Naive thymus-derived CD8-positive, alpha-beta T cell (primary cell): ENCODE measurements around the gene CHMP2A. TPM values are rescaled to one million over a fixed set of nuclear protein-coding genes. Genes with fewer than 3 reads are reported as not detected.
A peak's percentile ranks its signal among the peaks of the same experiment; 100 is the strongest.
"Not testable (repeated sequence)": the region's sequence is repeated elsewhere in the genome, so short reads cannot be mapped to it uniquely, and the experiment has no call there.

Experiments
- ATAC-seq, 2 donors: fragments of 150-1000 bp; cut with Tn5 transposase in 1 of 2; sonication (Bioruptor Pico), chemical (Tn5 transposase) in 1 of 2; 1 replicate in 1 of 2; 2 replicates in 1 of 2; pipeline ENCODE4 v1.10.0; 2021; ENCODE audit warnings: mild to moderate bottlenecking in 2 of 2, moderate library complexity in 2 of 2
- POLR2A ChIA-PET: fragments of 350-600 bp; sonication (Branson Sonifier 250); formaldehyde crosslinking; loops from one replicate; lab custom pipeline; 2021; ENCODE audit warnings: antibody characterized with exemption; lab: Charles Lee
- DNase-seq, 10 donors: peaks; one replicate each; pipeline versions ENCODE4 v3.0.0 to v3.0.0-alpha.2; 2020 to 2022
- H3K27ac Mint-ChIP-seq, 10 donors: one replicate each; pipeline ENCODE4 v1.8.0; 2020 to 2022; ENCODE audit warnings: mild to moderate bottlenecking in 10 of 10, mixed read lengths in 10 of 10, moderate library complexity in 4 of 10, inconsistent platforms in 1 of 10
- H3K27me3 Mint-ChIP-seq, 5 donors: one replicate each; pipeline ENCODE4 v1.8.0; 2021 to 2022; ENCODE audit warnings: mixed read lengths in 5 of 5
- H3K36me3 Mint-ChIP-seq, 3 donors: one replicate each; pipeline ENCODE4 v1.8.0; 2020 to 2022; ENCODE audit warnings: mixed read lengths in 3 of 3, mild to moderate bottlenecking in 2 of 3, inconsistent platforms in 1 of 3
- H3K4me1 Mint-ChIP-seq, 4 donors: one replicate each; pipeline ENCODE4 v1.8.0; 2021 to 2022; ENCODE audit warnings: mixed read lengths in 4 of 4
- H3K4me3 Mint-ChIP-seq, 10 donors: one replicate each; pipeline ENCODE4 v1.8.0; 2020 to 2022; ENCODE audit warnings: mild to moderate bottlenecking in 10 of 10, mixed read lengths in 10 of 10, moderate library complexity in 6 of 10, inconsistent platforms in 1 of 10
- H3K9me3 Mint-ChIP-seq, 9 donors: one replicate each; pipeline ENCODE4 v1.8.0; 2020 to 2022; ENCODE audit warnings: mixed read lengths in 9 of 9, mild to moderate bottlenecking in 3 of 9, inconsistent platforms in 1 of 9, moderate library complexity in 1 of 9
- microRNA-seq: library from miRNA; unstranded; fragments of <30 nt; microRNA quantifications from one replicate; pipeline ENCODE4 v1.2.0, GENCODE V29; 2022; ENCODE audit warnings: borderline microRNAs expressed
- polyA plus RNA-seq, 3 donors: library from polyadenylated mRNA; unstranded; fragments of 300-500 nt; fragmentation: Illumina TruSeq; gene quantifications; one replicate each; pipeline ENCODE4 v1.2.3, GENCODE V29; 2021
- total RNA-seq, 8 experiments: library from RNA in 2 of 8; stranded (reverse) in 2 of 8; gene quantifications; one replicate each; pipeline ENCODE4 v1.2.3 and lab custom pipeline; 2021 to 2026

The CHMP2A gene
- total and polyA plus RNA-seq, 5 experiments from 2014 or later = 59.2 to 154 (median 135) TPM

DNA sequence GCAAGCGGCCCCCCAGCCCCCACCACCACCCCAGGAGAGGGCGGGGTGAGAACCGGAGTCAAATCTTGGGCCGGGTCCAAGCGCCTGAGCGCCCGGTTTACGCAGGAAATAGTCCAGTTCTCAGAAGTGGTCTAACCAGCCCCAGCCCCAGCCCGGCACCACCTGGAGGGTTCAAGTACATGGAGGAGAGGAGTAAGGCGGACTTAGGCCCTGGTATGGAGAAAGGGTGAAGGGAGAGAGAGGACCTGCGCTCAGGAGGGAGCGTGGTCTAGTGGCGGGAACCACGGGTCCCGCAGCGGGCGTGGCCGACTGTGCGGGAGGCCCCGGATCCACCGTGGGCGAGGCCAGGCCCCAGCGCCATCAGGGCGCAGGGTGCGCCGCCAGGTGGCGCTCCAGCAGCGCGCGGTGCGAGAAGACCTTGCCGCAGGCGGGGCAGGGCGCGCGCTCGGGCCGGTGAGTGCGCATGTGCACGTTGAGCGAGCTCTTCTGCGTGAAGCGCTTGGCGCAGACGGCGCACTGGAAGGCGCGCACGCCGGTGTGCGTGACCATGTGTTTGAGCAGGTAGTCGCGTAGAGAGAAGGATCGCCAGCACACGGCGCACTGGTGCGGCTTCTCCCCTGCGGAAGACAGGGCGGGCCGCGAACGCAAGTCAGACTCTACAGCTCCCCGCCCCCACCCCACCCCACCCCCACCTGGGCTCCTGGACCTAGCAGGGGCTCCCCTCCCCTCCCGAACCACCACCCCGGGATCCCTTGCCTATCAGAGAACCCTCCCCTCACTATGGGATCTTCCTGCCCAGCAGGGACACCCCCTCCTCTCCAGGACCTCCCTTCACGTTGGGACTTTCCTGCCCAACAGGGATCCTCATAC, 41.0 kb downstream of the CHMP2A start:
- Mint-ChIP-seq H3K27me3 (no peaks in the 10 kb centered on the region), H3K9me3 (no peaks in the 10 kb centered on the region), H3K27ac (peak overlapping the region; percentile 48 to 97 (median 90)), H3K36me3 (peaks cover 0 to 10% (median 0%) of the 10 kb centered on the region in 3 donors), H3K4me1 (peaks cover 19 to 43% (median 34%) of the 10 kb centered on the region in 4 donors), H3K4me3 (peak overlapping the region; percentile 74 to 91 (median 81))
- DNase-seq (peak; percentile 87 to 98 (median 94)), ATAC-seq (peak; percentile 93 to 94)
- POLR2A ChIA-PET = interaction anchor here (0.6 to 4.6 kb wide), 11 partner anchors 14 to 455 kb away, joined by 3 to 23 read pairs (median 7); partner anchors contain the start of genes CHMP2A, TRIM28 and ZNF135

DNA sequence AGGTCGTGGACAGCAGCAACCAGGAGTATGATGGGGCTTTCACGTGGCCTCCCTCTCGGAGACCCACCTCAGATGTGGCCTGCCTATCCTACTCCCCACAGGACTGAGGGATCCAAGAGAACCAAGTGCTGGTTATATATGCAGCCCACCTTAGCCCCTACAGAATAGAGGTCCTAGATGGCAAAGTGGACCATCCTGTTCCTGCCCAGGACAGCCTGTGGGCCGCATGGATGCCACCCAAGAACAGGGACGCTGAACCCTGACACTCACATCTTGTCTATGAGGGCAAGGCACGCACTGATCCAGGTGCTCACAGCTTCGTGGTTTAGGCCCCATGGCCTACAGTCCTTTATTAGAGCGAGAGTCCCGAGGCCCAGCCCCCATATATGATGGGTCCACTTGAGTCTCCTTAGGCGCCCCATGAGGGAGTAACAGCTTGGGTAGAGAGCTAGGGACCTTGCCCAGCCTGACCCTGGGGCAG, 41.7 kb downstream of the CHMP2A start:
- POLR2A ChIA-PET = interaction anchor here (0.6 to 4.6 kb wide), 11 partner anchors 13 to 454 kb away, joined by 3 to 23 read pairs (median 7); partner anchors contain the start of genes CHMP2A, TRIM28 and ZNF135
- Mint-ChIP-seq H3K36me3 (peaks cover 0 to 10% (median 0%) of the 10 kb centered on the region in 3 donors), H3K9me3 (peaks cover 0 to 1% (median 0%) of the 10 kb centered on the region in 9 donors), H3K4me3 (peak overlapping the region in 5 of 10 donors; percentile 26 to 91 (median 78)), H3K27ac (peak overlapping the region in 8 of 10 donors; percentile 22 to 84 (median 62)), H3K4me1 (peaks cover 13 to 37% (median 27%) of the 10 kb centered on the region in 4 donors), H3K27me3 (no peaks in the 10 kb centered on the region)
- no peak for ATAC-seq
- no peak for DNase-seq

DNA sequence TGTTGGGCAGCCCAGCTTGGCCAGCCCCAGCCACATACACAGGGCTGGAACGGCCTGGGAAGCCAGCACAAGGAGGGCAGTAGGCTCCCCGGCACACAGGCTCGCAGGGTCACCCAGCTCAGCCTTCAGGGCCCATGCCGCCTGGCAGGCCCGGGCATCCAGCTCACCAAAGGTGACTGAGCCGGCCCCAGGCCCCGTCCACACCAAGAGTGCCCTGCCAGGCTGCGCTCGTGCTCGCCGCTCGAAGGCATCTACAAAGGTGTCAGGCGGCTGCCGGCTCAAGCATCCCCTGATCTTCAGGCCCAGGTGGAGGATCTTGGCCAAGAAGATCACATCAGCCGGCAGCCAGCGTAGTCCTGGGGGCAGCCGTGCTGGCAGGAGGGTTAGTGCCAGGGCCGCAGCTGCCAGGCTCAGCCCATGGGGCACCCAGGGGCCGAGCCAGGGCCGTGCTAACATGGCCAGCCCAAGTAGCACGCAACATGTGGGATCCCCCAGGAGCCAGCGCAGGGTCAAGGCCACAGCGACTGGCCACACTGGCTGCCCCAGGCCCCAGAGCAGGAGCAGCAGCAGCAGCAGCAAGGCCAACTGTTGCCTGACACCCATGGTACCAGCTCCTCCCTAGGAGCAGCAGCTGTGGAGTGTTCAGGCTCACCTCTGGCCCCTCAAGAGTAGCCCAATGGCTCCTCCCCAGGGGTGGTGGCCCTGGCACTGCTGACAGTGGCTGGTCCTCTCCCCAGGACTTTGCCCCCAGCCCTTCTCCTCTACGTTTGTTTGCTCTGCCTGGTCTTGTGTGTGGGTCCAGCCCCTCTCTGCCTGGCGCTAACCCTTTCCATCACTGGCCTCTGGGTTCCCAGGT, 43.3 kb downstream of the CHMP2A start, which contains the start of gene SLC27A5:
Gene SLC27A5, minus strand, starts transcription at position 640 of the 856 bp plus-strand sequence. Its CDS starts 37 bp downstream, at position 603.
- Mint-ChIP-seq H3K27ac (peak within 1 kb of the TSS in 6 of 10 donors; percentile 41 to 81 (median 54)), H3K27me3 (no peaks in the 10 kb centered on the region), H3K36me3 (peaks cover 5 to 8% (median 8%) of the 10 kb centered on the region in 3 donors), H3K9me3 (peaks cover 0 to 13% (median 6%) of the 10 kb centered on the region in 9 donors), H3K4me1 (peaks cover 9 to 27% (median 21%) of the 10 kb centered on the region in 4 donors), H3K4me3 (peak within 1 kb of the TSS in 2 of 10 donors; percentile 24 to 26)
- POLR2A ChIA-PET = interaction anchor here (4.6 kb wide), 1 partner anchor 11 kb away, joined by 23 read pairs; no protein-coding TSS in a partner anchor
- no peak for DNase-seq
- ATAC-seq = no peak

DNA sequence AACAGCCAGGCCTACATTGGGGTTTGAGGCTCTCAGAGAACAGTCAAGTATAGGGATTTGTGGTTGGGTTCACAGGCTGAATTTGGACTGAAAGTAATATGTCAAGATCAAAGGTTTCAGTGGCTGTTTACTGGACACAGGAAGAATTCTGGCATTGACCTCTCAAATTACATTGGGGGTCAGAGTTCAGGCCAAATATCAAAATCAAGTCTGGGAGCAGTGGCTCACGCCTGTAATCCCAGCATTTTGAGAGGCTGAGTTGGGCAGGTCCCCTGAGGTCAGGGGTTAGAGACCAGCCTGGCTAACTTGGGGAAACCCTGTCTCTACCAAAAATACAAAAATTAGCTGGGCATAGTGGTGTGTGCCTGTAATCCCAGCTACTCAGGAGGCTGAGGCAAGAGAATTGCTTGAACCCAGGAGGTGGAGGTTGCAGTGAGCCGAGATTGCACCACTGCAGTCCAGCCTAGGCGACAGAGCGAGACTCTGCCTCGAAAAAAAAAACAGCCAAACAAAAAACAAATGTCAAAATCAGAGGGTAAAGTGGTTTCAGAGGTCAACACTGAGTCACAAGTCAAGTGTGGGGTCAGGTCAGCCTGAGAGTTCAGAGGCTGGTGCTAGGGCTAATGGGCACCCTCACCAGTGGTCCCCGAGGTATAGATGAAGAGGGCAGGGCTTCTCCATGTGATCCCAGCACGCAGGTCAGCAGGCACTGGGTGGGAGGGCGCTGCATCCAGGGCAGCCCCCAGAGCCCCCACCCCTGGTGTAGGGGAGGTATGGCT, 44.6 kb downstream of the CHMP2A start:
- H3K27ac Mint-ChIP-seq = peak overlapping the region in 4 of 10 donors; percentile 22 to 56 (median 53)
- H3K4me3 Mint-ChIP-seq = no peak overlapping the region
- DNase-seq = no peak
- no peak for ATAC-seq
- peaks cover 0 to 18% (median 6%) of the 10 kb centered on the region in 9 donors for H3K9me3 Mint-ChIP-seq
- H3K36me3 Mint-ChIP-seq = peaks cover 2 to 8% (median 8%) of the 10 kb centered on the region in 3 donors
- no peaks in the 10 kb centered on the region for H3K27me3 Mint-ChIP-seq
- H3K4me1 Mint-ChIP-seq = peaks cover 5 to 19% (median 13%) of the 10 kb centered on the region in 4 donors
- POLR2A ChIA-PET = interaction anchor here (4.6 kb wide), 1 partner anchor 10 kb away, joined by 23 read pairs; no protein-coding TSS in a partner anchor

DNA sequence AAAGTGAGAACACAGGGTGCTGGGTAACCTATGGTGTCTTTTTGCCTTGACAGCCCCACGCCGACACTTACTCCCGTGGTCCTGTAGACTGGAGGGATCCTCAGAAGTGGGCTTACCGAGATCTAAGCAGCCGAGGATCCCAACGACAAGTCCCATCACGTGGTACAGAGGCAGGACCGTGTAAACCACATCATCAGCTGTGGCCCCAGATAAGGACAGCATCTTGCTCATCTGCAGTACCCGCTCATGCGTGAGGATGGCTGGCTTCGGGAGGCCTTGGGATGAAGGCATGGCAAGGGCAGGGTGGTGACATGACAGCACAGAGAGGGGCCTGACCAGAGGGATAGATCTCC, 45.2 kb downstream of the CHMP2A start:
- H3K27ac Mint-ChIP-seq = peak overlapping the region in 1 of 10 donors; percentile 22
- POLR2A ChIA-PET = interaction anchor here (0.9 kb wide), 1 partner anchor 8 kb away, joined by 3 read pairs; no protein-coding TSS in a partner anchor
- ATAC-seq (no peak), DNase-seq (no peak)
- no peaks in the 10 kb centered on the region for H3K27me3 Mint-ChIP-seq
- peaks cover 4 to 15% (median 9%) of the 10 kb centered on the region in 4 donors for H3K4me1 Mint-ChIP-seq
- H3K9me3 Mint-ChIP-seq = peaks cover 0 to 18% (median 6%) of the 10 kb centered on the region in 9 donors
- peaks cover 2 to 8% (median 8%) of the 10 kb centered on the region in 3 donors for H3K36me3 Mint-ChIP-seq
- H3K4me3 Mint-ChIP-seq = no peak overlapping the region

DNA sequence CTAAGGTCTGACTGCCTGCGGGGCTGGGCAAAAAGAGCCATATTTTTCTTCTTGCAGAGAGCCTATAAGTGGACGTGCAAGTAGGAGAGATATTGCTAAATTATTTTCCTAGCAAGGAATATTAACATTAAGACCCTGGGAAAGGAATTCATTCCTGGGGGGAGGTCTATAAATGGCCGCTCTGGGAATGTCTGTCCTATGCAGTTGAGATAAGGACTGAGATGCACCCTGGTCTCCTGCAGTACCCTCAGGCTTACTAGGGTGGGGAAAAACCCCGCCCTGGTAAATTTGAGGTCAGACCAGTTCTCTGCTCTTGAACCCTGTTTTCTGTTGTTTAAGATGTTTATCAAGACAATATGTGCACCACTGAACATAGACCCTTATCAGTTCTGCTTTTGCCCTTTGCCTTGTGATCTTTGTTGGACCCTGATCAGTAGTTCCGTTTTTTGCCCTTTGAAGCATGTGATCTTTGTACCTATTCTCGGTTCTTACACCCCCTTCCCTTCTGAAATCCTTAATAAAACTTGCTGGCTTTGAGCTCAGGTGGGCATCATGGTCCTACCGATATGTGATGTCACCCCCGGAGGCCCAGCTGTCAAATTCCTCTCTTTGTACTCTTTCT, 47.2 kb downstream of the CHMP2A start:
- DNase-seq, ATAC-seq, H3K27me3 Mint-ChIP-seq, H3K36me3 Mint-ChIP-seq, H3K4me1 Mint-ChIP-seq, H3K27ac Mint-ChIP-seq, H3K4me3 Mint-ChIP-seq: not testable (repeated sequence)
- POLR2A ChIA-PET = interaction anchor here (1.8 kb wide), 1 partner anchor 12 kb away, joined by 6 read pairs; the partner anchor contains the start of gene ZBTB45
- peaks cover 0 to 26% (median 8%) of the 10 kb centered on the region in 9 donors for H3K9me3 Mint-ChIP-seq

Small RNA genes within 50 kb of the gene (microRNA-seq; reads per million reads assigned to microRNA genes)
- not detected for gene MIR6807

Other genes starting within 250 kb of the CHMP2A start
- gene ERVK3-1, start 249.7 kb downstream of the CHMP2A start, total RNA-seq = 10 to 100 TPM; 84.3 to 86.1 TPM
- gene ERVK3-1, start 249.7 kb downstream of the CHMP2A start, polyA plus RNA-seq = 10 to 100 TPM; 55.1 to 80.9 (median 72.0) TPM
- gene ZSCAN22, start 228.1 kb downstream of the CHMP2A start, total RNA-seq = 1 to 10 TPM; 4.6 TPM
- gene ZSCAN22, start 228.1 kb downstream of the CHMP2A start, polyA plus RNA-seq = 1 to 10 TPM in 2 of 3 donors, under 1 TPM in 1; 0.69 to 3.3 (median 1.4) TPM
- gene A1BG, start 201.6 kb downstream of the CHMP2A start, total RNA-seq = 10 to 100 TPM; 26.3 to 38.3 TPM
- gene A1BG, start 201.6 kb downstream of the CHMP2A start, polyA plus RNA-seq = 100 to 1,000 TPM in 2 of 3 donors, 10 to 100 TPM in 1; 96.6 to 126 (median 121) TPM
- 1 to 10 TPM; 4.7 to 6.6 TPM for gene ZNF497, start 192.4 kb downstream of the CHMP2A start, total RNA-seq
- gene ZNF497, start 192.4 kb downstream of the CHMP2A start, polyA plus RNA-seq = 1 to 10 TPM; 1.8 to 2.2 (median 1.9) TPM
- gene ZNF837, start 174.1 kb downstream of the CHMP2A start, total RNA-seq = 1 to 10 TPM; 5.6 to 5.8 TPM
- gene ZNF837, start 174.1 kb downstream of the CHMP2A start, polyA plus RNA-seq = 10 to 100 TPM in 1 of 3 donors, 1 to 10 TPM in 2; 4.2 to 14.3 (median 9.9) TPM
- 1,000 to 10,000 TPM; 1,656 to 1,664 TPM for gene RPS5, start 167.8 kb downstream of the CHMP2A start, total RNA-seq
- 1,000 to 10,000 TPM; 1,899 to 2,106 (median 2,080) TPM for gene RPS5, start 167.8 kb downstream of the CHMP2A start, polyA plus RNA-seq
- gene RNF225, start 159.4 kb downstream of the CHMP2A start, total RNA-seq = 1 to 10 TPM in 1 of 2 experiments, under 1 TPM in 1; 0.39 to 1.2 TPM
- gene RNF225, start 159.4 kb downstream of the CHMP2A start, polyA plus RNA-seq = not detected
- 10 to 100 TPM; 10.6 to 10.7 TPM for gene ZNF584, start 146.5 kb downstream of the CHMP2A start, total RNA-seq
- gene ZNF584, start 146.5 kb downstream of the CHMP2A start, polyA plus RNA-seq = 1 to 10 TPM; 6.3 to 6.5 (median 6.4) TPM
- gene ZNF132, start 115.0 kb downstream of the CHMP2A start, total RNA-seq = 10 to 100 TPM in 1 of 2 experiments, 1 to 10 TPM in 1; 10.0 to 10.6 TPM
- 1 to 10 TPM; 1.0 to 3.1 (median 2.0) TPM for gene ZNF132, start 115.0 kb downstream of the CHMP2A start, polyA plus RNA-seq
- gene ZNF324B, start 103.5 kb downstream of the CHMP2A start, total RNA-seq = 10 to 100 TPM; 11.4 to 12.9 TPM
- gene ZNF324B, start 103.5 kb downstream of the CHMP2A start, polyA plus RNA-seq = 1 to 10 TPM; 1.4 to 2.6 (median 1.8) TPM
- gene ZNF324, start 88.0 kb downstream of the CHMP2A start, total RNA-seq = 10 to 100 TPM; 24.8 to 28.0 TPM
- 10 to 100 TPM in 2 of 3 donors, 1 to 10 TPM in 1; 8.3 to 16.2 (median 12.8) TPM for gene ZNF324, start 88.0 kb downstream of the CHMP2A start, polyA plus RNA-seq
- 10 to 100 TPM; 18.7 to 20.4 TPM for gene ZNF446, start 78.8 kb downstream of the CHMP2A start, total RNA-seq
- gene ZNF446, start 78.8 kb downstream of the CHMP2A start, polyA plus RNA-seq = 1 to 10 TPM; 1.6 to 2.7 (median 2.4) TPM
- 10 to 100 TPM; 16.6 to 19.9 TPM for gene SLC27A5, start 43.1 kb downstream of the CHMP2A start, total RNA-seq
- gene SLC27A5, start 43.1 kb downstream of the CHMP2A start, polyA plus RNA-seq = 10 to 100 TPM; 24.5 to 39.2 (median 31.1) TPM
- gene ZBTB45, start 35.3 kb downstream of the CHMP2A start, total RNA-seq = 10 to 100 TPM; 21.3 to 23.0 TPM
- gene ZBTB45, start 35.3 kb downstream of the CHMP2A start, polyA plus RNA-seq = 1 to 10 TPM; 2.8 to 5.3 (median 3.5) TPM
- 100 to 1,000 TPM; 429 to 434 TPM for gene TRIM28, start 11.0 kb downstream of the CHMP2A start, total RNA-seq
- 100 to 1,000 TPM in 1 of 3 donors, 10 to 100 TPM in 2; 55.7 to 114 (median 62.7) TPM for gene TRIM28, start 11.0 kb downstream of the CHMP2A start, polyA plus RNA-seq
- gene UBE2M, start 3.5 kb upstream of the CHMP2A start, total RNA-seq = 10 to 100 TPM; 48.5 to 51.2 TPM
- 10 to 100 TPM; 10.4 to 20.5 (median 18.0) TPM for gene UBE2M, start 3.5 kb upstream of the CHMP2A start, polyA plus RNA-seq
- 10 to 100 TPM; 49.1 to 53.2 TPM for gene MZF1, start 18.2 kb upstream of the CHMP2A start, total RNA-seq
- 10 to 100 TPM in 2 of 3 donors, 1 to 10 TPM in 1; 9.1 to 12.7 (median 11.7) TPM for gene MZF1, start 18.2 kb upstream of the CHMP2A start, polyA plus RNA-seq